SK-N-MC (cell line): Measurements from ENCODE around the gene NOTCH4.

ENCODE experiments used
- EZH2 ChIP-seq: fragments of 200-600 bp; sonication (generic); IDR thresholded peaks from one replicate; pipeline ENCODE4 v1.6.1; 2017; ENCODE audit warnings: antibody characterized with exemption
- POLR2AphosphoS5 ChIP-seq: IDR thresholded peaks from 2 replicates; pipeline ENCODE4 v1.6.1; 2012; ENCODE audit warnings: mild to moderate bottlenecking, low read depth, low read length, borderline replicate concordance

- TF ChIP-seq POLR2AphosphoS5 (no peak), EZH2 (no peak)
Observed at GRCh38 chr6:32239462-32239861, 15.6 kb upstream of the NOTCH4 start.
